HCT116 (cell line): ENCODE results near the gene SLC38A9. TPM values are rescaled to one million over a fixed set of nuclear protein-coding genes. Genes with fewer than 3 reads are reported as not detected.

Experiments
- ATAC-seq: fragments of 200-7000 bp; cut with Tn5 transposase; 2 replicates; pipeline ENCODE4 v1.9.1; 2020; ENCODE audit warnings: mild to moderate bottlenecking, moderate library complexity
- BruUV-seq: library from RNA; stranded (reverse); fragments of 400-500 nt; replicated peaks from 2 replicates; lab custom pipeline; 2021; lab: Mats Ljungman, UMichigan
- CTCF ChIA-PET: fragments of 300-600 bp; sonication (Branson Sonifier 250); formaldehyde crosslinking; loops from one replicate; lab custom pipeline; 2021; ENCODE audit warnings: antibody characterized with exemption; lab: Charles Lee
- POLR2A ChIA-PET: fragments of 300-600, 350-600 bp; sonication (Branson Sonifier 250); formaldehyde crosslinking; loops from one replicate; lab custom pipeline; 2021; ENCODE audit warnings: antibody characterized with exemption; lab: Charles Lee
- RAD21 ChIA-PET, 2 experiments: fragments of 300-600 bp; sonication (Branson Sonifier 250); formaldehyde crosslinking; loops; one replicate each; lab custom pipeline; 2023; ENCODE audit warnings: low total read pairs in 2 of 2; ENCODE audit not compliant: uncharacterized antibody in 2 of 2, unreplicated experiment in 2 of 2, low non-redundant PET in 1 of 2; lab: Charles Lee
- DNase-seq: peaks from one replicate; pipeline ENCODE4 v3.0.0-alpha.2; 2010; ENCODE audit warnings: low read depth, low spot score
- H2AFZ ChIP-seq: fragments of 200-600 bp; shearing (Covaris generic), sonication (generic); 2 replicates; pipeline ENCODE4 v1.6.1; 2017; ENCODE audit warnings: low read depth, mixed run types, mixed read lengths, antibody characterized with exemption, low read length; ENCODE audit not compliant: poor library complexity, severe bottlenecking
- H3K27ac ChIP-seq: 2 replicates; pipeline ENCODE4 v1.5.1; 2012; ENCODE audit warnings: low read depth, low read length
- H3K27me3 ChIP-seq: fragments of 200-600 bp; sonication (generic); 2 replicates; pipeline ENCODE4 v1.6.1; 2016; ENCODE audit warnings: mixed run types, low read length, mixed read lengths; ENCODE audit not compliant: insufficient read depth
- H3K36me3 ChIP-seq, 2 experiments: fragments of 200-500 bp in 1 of 2; fragments of 200-600 bp in 1 of 2; sonication (Bioruptor generic) in 1 of 2; sonication (generic) in 1 of 2; 2 replicates each; pipeline versions ENCODE4 v1.5.1 to v1.6.1; 2014 to 2016; ENCODE audit warnings: low read length in 2 of 2, inconsistent platforms in 1 of 2, mixed read lengths in 1 of 2, mixed run types in 1 of 2; ENCODE audit not compliant: insufficient read depth in 2 of 2, control insufficient read depth in 1 of 2
- H3K4me1 ChIP-seq, 2 experiments: fragments of 200-600 bp in 1 of 2; sonication (generic) in 1 of 2; 2 replicates each; pipeline versions ENCODE4 v1.5.1 to v1.6.1; 2012 to 2017; ENCODE audit warnings: low read length in 2 of 2, inconsistent platforms in 1 of 2, mild to moderate bottlenecking in 1 of 2, mixed read lengths in 1 of 2, mixed run types in 1 of 2, moderate library complexity in 1 of 2; ENCODE audit not compliant: insufficient read depth in 2 of 2, control insufficient read depth in 1 of 2
- H3K4me2 ChIP-seq: fragments of 200-600 bp; sonication (generic); 2 replicates; pipeline ENCODE4 v1.6.1; 2017; ENCODE audit warnings: mixed run types, low read length, mixed read lengths
- H3K4me3 ChIP-seq, 2 experiments: fragments of 200-600 bp in 1 of 2; sonication (generic) in 1 of 2; replicated peaks in 1 of 2; 2 replicates each; pipeline ENCODE4 v1.5.1; 2011 to 2016; ENCODE audit warnings: low read length in 2 of 2, control low read depth in 1 of 2, low read depth in 1 of 2, mild to moderate bottlenecking in 1 of 2, mixed read lengths in 1 of 2, mixed run types in 1 of 2
- H3K79me2 ChIP-seq: fragments of 200-600 bp; sonication (generic); 2 replicates; pipeline ENCODE4 v1.6.1; 2017; ENCODE audit warnings: mild to moderate bottlenecking, mixed run types, low read length, moderate library complexity, mixed read lengths; ENCODE audit not compliant: insufficient read depth
- H3K9ac ChIP-seq: fragments of 200-600 bp; sonication (generic); 2 replicates; pipeline ENCODE4 v1.6.1; 2016; ENCODE audit warnings: low read length, mixed read lengths
- H3K9me2 ChIP-seq: fragments of 200-600 bp; sonication (generic), shearing (Covaris generic); 2 replicates; pipeline ENCODE4 v1.6.1; 2017; ENCODE audit warnings: mixed run types, mild to moderate bottlenecking, moderate library complexity; ENCODE audit not compliant: insufficient read depth
- H3K9me3 ChIP-seq, 2 experiments: fragments of 200-500 bp in 1 of 2; fragments of 200-600 bp in 1 of 2; sonication (Bioruptor generic) in 1 of 2; sonication (generic) in 1 of 2; 2 replicates each; pipeline ENCODE4 v1.6.1; 2014 to 2017; ENCODE audit warnings: low read length in 2 of 2, mixed read lengths in 2 of 2, inconsistent platforms in 1 of 2, low read depth in 1 of 2, mild to moderate bottlenecking in 1 of 2, mixed run types in 1 of 2, moderate library complexity in 1 of 2; ENCODE audit not compliant: control insufficient read depth in 1 of 2, insufficient read depth in 1 of 2
- H4K20me1 ChIP-seq: fragments of 200-600 bp; sonication (generic), shearing (Covaris generic); 2 replicates; pipeline ENCODE4 v1.6.1; 2017; ENCODE audit warnings: mixed run types, mild to moderate bottlenecking, moderate library complexity; ENCODE audit not compliant: insufficient read depth
- ATF3 ChIP-seq: IDR thresholded peaks from 2 replicates; pipeline ENCODE4 v1.6.1; 2012
- CBX3 ChIP-seq: IDR thresholded peaks from 2 replicates; pipeline ENCODE4 v1.6.1; 2012; ENCODE audit warnings: low read depth
- CTCF ChIP-seq, 3 experiments: fragments of 200-600 bp in 1 of 3; sonication (generic) in 1 of 3; IDR thresholded peaks in 2 of 3; conservative IDR thresholded peaks in 1 of 3; 2 replicates each; pipeline ENCODE4 v1.5.1; 2012 to 2017; ENCODE audit warnings: low read depth in 2 of 3, low read length in 2 of 3, antibody characterized with exemption in 1 of 3, borderline replicate concordance in 1 of 3, control low read depth in 1 of 3, mild to moderate bottlenecking in 1 of 3, mixed read lengths in 1 of 3, mixed run types in 1 of 3, moderate library complexity in 1 of 3; ENCODE audit not compliant: insufficient read depth in 1 of 3
- EGR1 ChIP-seq: IDR thresholded peaks from 2 replicates; pipeline ENCODE4 v1.6.1; 2012; ENCODE audit warnings: low read depth
- EZH2 ChIP-seq: fragments of 200-600 bp; sonication (generic); IDR thresholded peaks from 2 replicates; pipeline ENCODE4 v1.6.1; 2017; ENCODE audit warnings: antibody characterized with exemption, mixed run types
- EZH2phosphoT487 ChIP-seq: fragments of 200-600 bp; IDR thresholded peaks from 2 replicates; pipeline ENCODE4 v1.6.1; 2018; ENCODE audit warnings: antibody characterized with exemption, borderline replicate concordance
- FOSL1 ChIP-seq: IDR thresholded peaks from 2 replicates; pipeline ENCODE4 v1.6.1; 2012; ENCODE audit warnings: low read depth
- JUND ChIP-seq: IDR thresholded peaks from 2 replicates; pipeline ENCODE4 v1.6.1; 2012
- MAX ChIP-seq: IDR thresholded peaks from 2 replicates; pipeline ENCODE4 v1.6.1; 2012
- POLR2A ChIP-seq: IDR thresholded peaks from 2 replicates; pipeline ENCODE4 v1.7.0; 2011; ENCODE audit warnings: borderline replicate concordance; ENCODE audit not compliant: insufficient read depth, insufficient read length; ENCODE audit errors: extremely low read depth
- POLR2AphosphoS5 ChIP-seq: IDR thresholded peaks from 2 replicates; pipeline ENCODE4 v1.6.1; 2011; ENCODE audit warnings: mild to moderate bottlenecking, low read depth, low read length, moderate library complexity
- RAD21 ChIP-seq: IDR thresholded peaks from 2 replicates; pipeline ENCODE4 v1.6.1; 2012; ENCODE audit warnings: low read depth, mild to moderate bottlenecking
- SIN3A ChIP-seq: IDR thresholded peaks from 2 replicates; pipeline ENCODE4 v1.6.1; 2012; ENCODE audit warnings: low read depth
- SP1 ChIP-seq: IDR thresholded peaks from 2 replicates; pipeline ENCODE4 v1.6.1; 2012; ENCODE audit warnings: low read depth
- SRF ChIP-seq: IDR thresholded peaks from 2 replicates; pipeline ENCODE4 v1.6.1; 2012; ENCODE audit warnings: low read depth
- TCF7L2 ChIP-seq: IDR thresholded peaks from 2 replicates; pipeline ENCODE4 v1.7.0; 2011; ENCODE audit warnings: borderline replicate concordance, inconsistent platforms; ENCODE audit not compliant: insufficient read depth, insufficient read length; ENCODE audit errors: extremely low read depth
- YY1 ChIP-seq: IDR thresholded peaks from 2 replicates; pipeline ENCODE4 v1.6.1; 2011; ENCODE audit warnings: low read length, low read depth, moderate library complexity, mild to moderate bottlenecking; ENCODE audit not compliant: insufficient replicate concordance; ENCODE audit errors: extremely low read depth
- ZBTB33 ChIP-seq: IDR thresholded peaks from 2 replicates; pipeline ENCODE4 v1.6.1; 2011; ENCODE audit warnings: mild to moderate bottlenecking, low read length, moderate library complexity; ENCODE audit not compliant: insufficient replicate concordance; ENCODE audit errors: extremely low read depth
- ZFX ChIP-seq: fragments of 450-650 bp; IDR thresholded peaks from 2 replicates; pipeline ENCODE4 v1.6.1; 2017
- intact Hi-C: fragments of 100-400 bp; cut with micrococcal nuclease; formaldehyde crosslinking; loops from 2 replicates; pipeline ENCODE4 v1.10.0; 2022
- total RNA-seq: library from RNA; stranded (reverse); gene quantifications from one replicate; pipeline ENCODE4 v1.2.1, GENCODE V29; 2021; ENCODE audit not compliant: unreplicated experiment

SLC38A9 gene
- total RNA-seq, 1 experiment from 2014 or later, result 12.6 TPM

- no peak overlapping the region for H3K4me3 ChIP-seq
- H3K36me3 ChIP-seq, result no peaks in the 10 kb centered on the region
- no peaks in the 10 kb centered on the region for H4K20me1 ChIP-seq
- H3K4me1 ChIP-seq, result no peaks in the 10 kb centered on the region
- no peak overlapping the region for H3K4me2 ChIP-seq
- no peak for DNase-seq
- no peaks in the 10 kb centered on the region for H3K9me3 ChIP-seq
- no peak overlapping the region for H2AFZ ChIP-seq
- H3K9me2 ChIP-seq, result no peaks in the 10 kb centered on the region
- no peaks in the 10 kb centered on the region for H3K79me2 ChIP-seq
- H3K27ac ChIP-seq, result no peak overlapping the region
- POLR2A ChIA-PET, result no interaction called here
- H3K9ac ChIP-seq, result no peak overlapping the region
- no peaks in the 10 kb centered on the region for H3K27me3 ChIP-seq
- intact Hi-C loops, result no loop called here
- CTCF ChIA-PET, result no interaction called here
- ATAC-seq, result no peak
- BruUV-seq, result no TSS peak
- TF ChIP-seq RAD21 (no peak), FOSL1 (no peak), YY1 (no peak), EZH2phosphoT487 (no peak), SRF (no peak), MAX (no peak), CBX3 (no peak), ZBTB33 (no peak), EZH2 (no peak), JUND (no peak), EGR1 (no peak), ATF3 (no peak), POLR2A (no peak), SIN3A (no peak), CTCF (IDR thresholded peaks at IDR 0.05 in 2 of 3, conservative IDR thresholded peaks at IDR 0.05 in 1 of 3; ENCODE audit: borderline replicate concordance in 1 of 3, insufficient read depth in 1 of 3, low read depth in 2 of 3, low read length in 2 of 3) (no peak), SP1 (no peak), TCF7L2 (no peak), POLR2AphosphoS5 (no peak), ZFX (no peak)
- RAD21 ChIA-PET, result no interaction called here
These were observed 91.4 kb downstream of the SLC38A9 start for GRCh38 chr5:55620766-55621160.
